Measurements from ENCODE around the gene LEKR1.

Gene LEKR1

DNA sequence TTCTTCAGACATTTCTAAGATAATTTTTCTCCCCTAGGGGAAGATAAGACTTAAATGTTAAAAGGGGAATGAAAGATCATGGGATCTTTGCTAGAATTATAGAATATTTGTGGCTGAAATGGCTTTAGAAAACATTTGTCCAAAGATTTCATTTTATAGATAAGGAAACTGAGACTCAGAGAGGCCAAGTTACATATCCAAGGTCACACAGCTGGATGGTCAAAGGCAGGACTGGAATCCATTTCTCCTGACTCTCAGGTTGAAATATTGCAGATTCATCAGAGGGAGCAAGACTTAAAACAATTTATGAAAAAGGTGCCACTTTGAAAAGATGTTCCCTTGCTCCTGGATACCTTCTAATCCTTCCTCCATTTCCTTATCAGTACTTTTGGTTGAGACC is 19.5 kb upstream of the LEKR1 start:
- no peaks in the 10 kb centered on the region for H3K4me1 ChIP-seq (ENCODE audit: control insufficient read depth, insufficient read depth, low read length)
- no peak for DNase-seq (ENCODE audit: low read depth, low spot score)
- H3K36me3 ChIP-seq (ENCODE audit: control insufficient read depth, insufficient read depth, low read length) = no peaks in the 10 kb centered on the region
- H3K4me3 ChIP-seq (ENCODE audit: low read length) = no peak overlapping the region
- H3K27me3 ChIP-seq (ENCODE audit: control insufficient read depth, insufficient read depth, low read length) = no peaks in the 10 kb centered on the region
- H3K27ac ChIP-seq (ENCODE audit: low read length) = no peak overlapping the region
- no peaks in the 10 kb centered on the region for H3K9me3 ChIP-seq (ENCODE audit: control insufficient read depth, insufficient read depth, low read length)

DNA sequence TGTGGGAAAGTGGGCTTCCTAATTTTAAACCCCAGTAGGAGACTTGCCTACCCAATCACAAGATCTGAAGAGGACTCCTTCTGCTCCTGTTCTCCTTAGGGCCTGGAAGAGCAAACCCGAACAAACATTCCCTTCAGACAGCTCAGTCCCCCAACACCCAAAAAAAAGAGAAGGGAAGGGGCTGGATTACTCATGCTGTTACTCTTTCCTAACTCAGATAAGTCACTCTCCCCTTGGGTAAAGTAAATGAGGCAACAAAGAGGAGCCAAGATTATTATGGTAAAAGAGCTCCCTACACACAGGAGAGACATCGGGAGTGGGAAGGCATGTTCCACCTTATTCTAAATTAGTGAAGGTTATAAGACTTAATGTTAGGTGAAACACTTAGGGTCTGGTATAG is 18.1 kb upstream of the LEKR1 start:
- Histone ChIP-seq H3K4me3 (ENCODE audit: low read length) (no peak overlapping the region), H3K27ac (ENCODE audit: low read length) (no peak overlapping the region), H3K27me3 (ENCODE audit: control insufficient read depth, insufficient read depth, low read length) (no peaks in the 10 kb centered on the region), H3K36me3 (ENCODE audit: control insufficient read depth, insufficient read depth, low read length) (no peaks in the 10 kb centered on the region), H3K4me1 (ENCODE audit: control insufficient read depth, insufficient read depth, low read length) (no peaks in the 10 kb centered on the region), H3K9me3 (ENCODE audit: control insufficient read depth, insufficient read depth, low read length) (no peaks in the 10 kb centered on the region)
- DNase-seq (ENCODE audit: low read depth, low spot score) = no peak
- WGBS (ENCODE audit: insufficient coverage, insufficient read length) = no CpG with 5 or more reads among the region's 2 CpGs

DNA sequence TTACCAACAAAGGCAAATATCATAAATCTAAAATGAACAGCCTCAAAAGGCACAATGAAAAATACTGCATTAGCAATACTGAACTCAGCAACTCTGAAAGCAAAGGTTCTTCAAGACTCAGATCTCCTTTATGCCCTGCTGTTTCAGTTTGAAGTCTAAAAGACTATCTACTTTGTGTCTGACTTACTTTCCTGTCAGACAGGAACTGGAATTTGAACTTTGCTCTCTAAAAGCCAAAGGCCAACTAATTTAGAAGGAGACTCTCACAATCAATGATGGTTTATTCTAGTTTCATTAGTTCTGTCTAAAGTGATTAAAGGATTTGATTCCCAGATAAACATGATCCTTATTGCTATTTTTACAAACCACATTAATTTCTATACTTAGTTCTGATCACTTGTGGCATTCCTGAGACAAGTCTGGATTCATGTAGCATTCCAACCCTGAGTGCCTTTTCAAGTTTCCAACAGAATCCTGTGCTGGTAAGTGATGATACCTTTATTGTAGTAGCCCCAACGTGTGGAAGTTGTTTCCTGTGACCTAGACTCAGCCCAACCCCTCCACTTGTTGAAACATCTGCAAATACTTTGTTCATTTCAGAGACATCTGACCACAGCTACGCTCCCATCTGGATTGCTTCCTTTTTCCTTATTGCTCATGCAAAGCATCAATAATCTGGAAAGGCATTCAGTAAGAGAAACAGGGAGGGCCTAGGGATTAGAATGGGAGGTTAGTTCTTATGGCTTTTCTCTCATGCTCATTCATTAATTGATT is 14.9 kb upstream of the LEKR1 start:
- no peaks in the 10 kb centered on the region for H3K4me1 ChIP-seq (ENCODE audit: control insufficient read depth, insufficient read depth, low read length)
- no CpG with 5 or more reads among the region's 2 CpGs for WGBS (ENCODE audit: insufficient coverage, insufficient read length)
- no peak overlapping the region for H3K4me3 ChIP-seq (ENCODE audit: low read length)
- H3K36me3 ChIP-seq (ENCODE audit: control insufficient read depth, insufficient read depth, low read length) = no peaks in the 10 kb centered on the region
- DNase-seq (ENCODE audit: low read depth, low spot score) = no peak
- peaks cover 10% of the 10 kb centered on the region; the same call in 1 of the 2 replicates for H3K27me3 ChIP-seq (ENCODE audit: control insufficient read depth, insufficient read depth, low read length)
- H3K27ac ChIP-seq (ENCODE audit: low read length) = no peak overlapping the region
- H3K9me3 ChIP-seq (ENCODE audit: control insufficient read depth, insufficient read depth, low read length) = no peaks in the 10 kb centered on the region

DNA sequence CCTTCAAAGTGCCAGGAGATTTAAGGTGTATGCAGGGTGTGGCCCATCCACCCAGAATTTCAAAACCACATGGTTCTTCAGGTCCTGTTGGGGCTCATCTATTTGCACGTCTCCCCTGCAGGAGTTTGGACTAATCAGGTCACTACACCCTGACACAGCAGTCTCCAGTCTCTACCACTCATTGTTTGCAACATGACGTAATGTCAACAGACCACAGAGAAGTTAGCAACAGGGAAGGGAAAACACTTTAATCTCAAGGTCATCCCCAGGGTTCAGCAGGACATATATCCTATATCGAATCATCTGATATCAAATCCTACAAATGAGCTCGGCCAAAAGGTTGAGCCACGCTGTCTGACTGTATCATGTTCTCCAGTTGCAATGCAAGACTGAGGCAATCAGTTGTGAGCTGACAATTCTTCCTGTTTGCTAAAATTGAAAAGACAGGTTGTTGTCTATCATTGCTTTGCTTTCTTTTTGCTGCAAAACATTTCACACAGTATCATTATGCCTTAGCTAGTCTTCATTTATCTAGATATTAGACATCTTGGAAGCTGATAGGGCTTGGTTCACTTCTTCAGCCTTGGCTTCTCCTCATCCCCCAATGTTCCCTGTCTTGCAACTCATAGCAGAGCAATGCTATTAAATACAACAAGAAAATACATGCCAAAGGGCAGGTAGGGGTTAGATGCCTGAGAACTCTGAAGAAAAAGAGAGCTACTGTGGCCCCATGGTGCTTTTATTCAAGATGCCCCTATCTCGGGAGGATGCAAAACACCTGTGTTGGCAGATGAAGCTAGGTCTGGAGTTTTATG is 13.4 kb upstream of the LEKR1 start:
- H3K27ac ChIP-seq (ENCODE audit: low read length) = no peak overlapping the region

DNA sequence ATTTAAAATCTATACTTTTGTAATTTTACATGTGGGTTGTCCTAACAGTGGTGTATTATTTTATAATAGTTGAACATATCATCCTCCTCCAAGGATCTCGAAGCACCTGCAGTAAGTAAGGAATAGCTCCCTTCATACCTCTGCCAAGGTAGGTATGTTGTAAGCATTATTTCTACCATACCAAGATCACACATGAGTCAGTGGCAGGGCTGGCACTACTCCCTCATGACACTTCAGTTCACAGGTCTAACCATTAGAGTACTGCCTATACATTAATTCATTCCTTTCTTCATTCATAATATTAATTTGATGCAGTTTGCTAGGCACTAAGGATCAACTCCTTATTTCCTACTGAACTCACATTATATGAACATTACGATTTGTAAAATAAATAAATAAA is 11.9 kb upstream of the LEKR1 start:
- WGBS (ENCODE audit: insufficient coverage, insufficient read length) = no CpG with 5 or more reads among the region's 2 CpGs
- no peaks in the 10 kb centered on the region for H3K9me3 ChIP-seq (ENCODE audit: control insufficient read depth, insufficient read depth, low read length)
- no peak overlapping the region for H3K4me3 ChIP-seq (ENCODE audit: low read length)
- H3K36me3 ChIP-seq (ENCODE audit: control insufficient read depth, insufficient read depth, low read length) = no peaks in the 10 kb centered on the region
- peaks cover 1% of the 10 kb centered on the region; the same call in 1 of the 2 replicates for H3K4me1 ChIP-seq (ENCODE audit: control insufficient read depth, insufficient read depth, low read length)
- peaks cover 20% of the 10 kb centered on the region; the same call in 1 of the 2 replicates for H3K27me3 ChIP-seq (ENCODE audit: control insufficient read depth, insufficient read depth, low read length)
- no peak overlapping the region for H3K27ac ChIP-seq (ENCODE audit: low read length)
- DNase-seq (ENCODE audit: low read depth, low spot score) = no peak

More for the DNA sequence above, 13.4 kb upstream of the LEKR1 start:
- H3K4me3 ChIP-seq (ENCODE audit: low read length) = no peak overlapping the region
- peaks cover 15% of the 10 kb centered on the region; the same call in 1 of the 2 replicates for H3K27me3 ChIP-seq (ENCODE audit: control insufficient read depth, insufficient read depth, low read length)
- no peak for DNase-seq (ENCODE audit: low read depth, low spot score)
- H3K36me3 ChIP-seq (ENCODE audit: control insufficient read depth, insufficient read depth, low read length) = no peaks in the 10 kb centered on the region
- WGBS (ENCODE audit: insufficient coverage, insufficient read length) = no CpG with 5 or more reads among the region's 6 CpGs
- no peaks in the 10 kb centered on the region for H3K9me3 ChIP-seq (ENCODE audit: control insufficient read depth, insufficient read depth, low read length)
- H3K4me1 ChIP-seq (ENCODE audit: control insufficient read depth, insufficient read depth, low read length) = no peaks in the 10 kb centered on the region

DNA sequence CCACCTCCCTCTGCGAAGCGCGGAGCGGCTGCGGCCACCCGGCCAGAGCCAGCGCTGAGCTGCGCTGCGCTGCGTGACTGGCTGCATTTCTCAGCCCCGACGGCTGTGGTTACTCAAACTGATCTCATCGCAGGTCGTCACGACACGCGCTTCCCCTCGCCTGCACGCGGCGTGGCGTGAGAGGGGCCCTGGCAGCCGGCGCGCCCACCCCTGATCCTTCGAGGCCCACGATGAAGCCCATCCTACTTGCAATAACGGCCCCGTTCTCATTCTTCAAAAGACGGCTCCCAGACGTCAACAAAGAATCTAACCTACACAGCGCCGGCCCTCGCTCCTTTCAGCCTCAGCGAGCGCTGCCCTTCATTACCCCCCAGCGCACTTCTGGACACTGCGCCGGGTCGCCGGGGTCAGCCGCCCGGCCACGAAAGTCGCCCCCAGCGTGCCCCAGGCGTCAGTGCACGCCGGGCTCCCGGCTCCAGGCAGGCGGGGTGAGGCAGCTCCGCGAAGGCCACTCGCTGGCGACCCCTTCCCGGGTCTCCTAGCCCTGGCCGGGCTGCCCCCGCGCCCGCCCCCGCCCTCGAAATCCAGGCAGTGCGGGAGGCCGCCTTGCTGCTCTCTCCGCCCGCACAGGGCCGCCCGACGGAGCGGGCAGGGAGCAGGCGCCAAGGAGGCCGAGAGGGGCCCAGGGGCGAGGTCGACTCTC is 9.9 kb upstream of the LEKR1 start:
- Histone ChIP-seq H3K4me3 (ENCODE audit: low read length) (peak overlapping the region; percentile 13; the same call in 1 of the 2 replicates), H3K27ac (ENCODE audit: low read length) (no peak overlapping the region), H3K36me3 (ENCODE audit: control insufficient read depth, insufficient read depth, low read length) (no peaks in the 10 kb centered on the region), H3K27me3 (ENCODE audit: control insufficient read depth, insufficient read depth, low read length) (peaks cover 20% of the 10 kb centered on the region; the same call in 1 of the 2 replicates), H3K9me3 (ENCODE audit: control insufficient read depth, insufficient read depth, low read length) (no peaks in the 10 kb centered on the region), H3K4me1 (ENCODE audit: control insufficient read depth, insufficient read depth, low read length) (peaks cover 1% of the 10 kb centered on the region; the same call in 1 of the 2 replicates)
- no CpG with 5 or more reads among the region's 74 CpGs for whole genome bisulfite sequencing (ENCODE audit: insufficient coverage, insufficient read length)
- DNase-seq (ENCODE audit: low read depth, low spot score) = no peak

DNA sequence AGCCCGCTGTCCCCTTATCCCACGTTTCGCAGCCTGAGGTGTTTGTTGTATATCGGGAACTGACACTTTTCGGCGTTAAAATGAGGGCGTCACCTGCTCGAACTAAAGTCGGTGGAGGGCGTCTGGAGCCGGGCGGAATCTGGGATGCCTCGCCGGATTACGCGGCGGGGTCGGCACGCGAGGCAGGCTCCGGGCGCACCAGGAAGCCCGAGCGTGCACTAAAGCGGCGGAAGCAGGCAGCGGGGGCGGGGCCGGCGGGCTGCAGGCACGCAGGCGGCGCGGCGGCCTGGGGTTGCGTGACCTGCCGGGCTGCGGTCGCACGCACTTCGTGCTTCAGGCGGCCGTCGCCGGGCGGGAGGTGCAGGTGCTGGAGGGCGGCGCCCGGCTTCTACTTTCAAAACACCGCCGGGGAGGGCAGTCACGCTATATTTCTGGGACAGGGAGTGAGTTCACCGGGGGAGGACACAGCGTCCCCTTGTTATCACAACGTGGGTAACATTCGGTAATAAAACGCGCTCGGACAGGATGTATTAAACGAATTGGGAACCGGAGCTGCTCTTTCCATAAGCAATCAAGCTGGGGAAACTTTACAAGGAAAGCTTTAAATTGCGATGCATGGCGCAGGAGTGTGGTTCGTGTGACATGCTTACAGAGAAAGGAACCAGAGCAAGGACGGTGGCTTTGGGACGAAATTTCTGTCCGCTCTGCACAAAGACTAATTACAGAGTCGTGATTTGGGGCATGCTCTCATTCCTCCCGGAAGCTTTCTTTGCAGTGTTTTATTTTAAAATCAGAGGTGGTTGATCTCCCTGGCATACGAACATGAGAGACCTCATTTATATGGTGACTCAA is 9.1 kb upstream of the LEKR1 start:
- H3K4me1 ChIP-seq (ENCODE audit: control insufficient read depth, insufficient read depth, low read length) = peaks cover 1% of the 10 kb centered on the region; the same call in 1 of the 2 replicates
- no peaks in the 10 kb centered on the region for H3K9me3 ChIP-seq (ENCODE audit: control insufficient read depth, insufficient read depth, low read length)
- H3K27ac ChIP-seq (ENCODE audit: low read length) = no peak overlapping the region
- H3K36me3 ChIP-seq (ENCODE audit: control insufficient read depth, insufficient read depth, low read length) = no peaks in the 10 kb centered on the region
- no peak for DNase-seq (ENCODE audit: low read depth, low spot score)
- H3K27me3 ChIP-seq (ENCODE audit: control insufficient read depth, insufficient read depth, low read length) = peaks cover 20% of the 10 kb centered on the region; the same call in 1 of the 2 replicates
- no CpG with 5 or more reads among the region's 70 CpGs for WGBS (ENCODE audit: insufficient coverage, insufficient read length)
- H3K4me3 ChIP-seq (ENCODE audit: low read length) = peak overlapping the region; percentile 19; the same call in 1 of the 2 replicates

DNA sequence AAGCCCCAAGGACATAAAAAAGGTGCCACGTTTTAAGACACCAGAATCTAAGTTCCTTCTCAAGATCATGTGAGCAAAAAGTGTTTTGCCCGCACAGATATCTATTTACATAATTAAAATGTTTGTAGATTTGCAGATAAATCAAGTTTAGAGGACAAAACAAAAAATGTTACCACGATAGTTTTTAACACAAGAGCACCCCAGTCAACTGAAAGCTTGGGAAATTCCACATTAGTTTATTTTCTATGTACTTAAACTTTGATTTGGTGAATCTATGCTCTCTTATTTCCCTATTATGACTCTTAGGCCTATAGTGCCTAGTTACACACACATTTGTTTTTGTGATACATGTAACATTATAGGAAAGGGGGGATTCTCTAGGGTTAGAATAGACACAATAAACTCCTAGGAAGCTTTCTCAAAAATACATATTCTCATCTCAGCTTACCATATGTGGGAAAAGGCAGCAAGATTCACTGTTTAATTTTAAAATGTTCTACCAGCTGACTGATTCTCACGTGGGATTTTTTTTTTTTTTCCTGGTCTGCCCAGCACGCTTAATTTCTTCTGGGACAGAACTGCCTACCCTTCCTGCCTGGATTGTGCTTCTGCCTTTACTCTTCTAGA is 8.4 kb upstream of the LEKR1 start:
- WGBS (ENCODE audit: insufficient coverage, insufficient read length) = no CpG with 5 or more reads among the region's 5 CpGs
- no peak overlapping the region for H3K4me3 ChIP-seq (ENCODE audit: low read length)
- DNase-seq (ENCODE audit: low read depth, low spot score) = no peak
- H3K36me3 ChIP-seq (ENCODE audit: control insufficient read depth, insufficient read depth, low read length) = no peaks in the 10 kb centered on the region
- no peak overlapping the region for H3K27ac ChIP-seq (ENCODE audit: low read length)
- H3K4me1 ChIP-seq (ENCODE audit: control insufficient read depth, insufficient read depth, low read length) = peaks cover 1% of the 10 kb centered on the region; the same call in 1 of the 2 replicates
- no peaks in the 10 kb centered on the region for H3K9me3 ChIP-seq (ENCODE audit: control insufficient read depth, insufficient read depth, low read length)
- peaks cover 20% of the 10 kb centered on the region; the same call in 1 of the 2 replicates for H3K27me3 ChIP-seq (ENCODE audit: control insufficient read depth, insufficient read depth, low read length)

DNA sequence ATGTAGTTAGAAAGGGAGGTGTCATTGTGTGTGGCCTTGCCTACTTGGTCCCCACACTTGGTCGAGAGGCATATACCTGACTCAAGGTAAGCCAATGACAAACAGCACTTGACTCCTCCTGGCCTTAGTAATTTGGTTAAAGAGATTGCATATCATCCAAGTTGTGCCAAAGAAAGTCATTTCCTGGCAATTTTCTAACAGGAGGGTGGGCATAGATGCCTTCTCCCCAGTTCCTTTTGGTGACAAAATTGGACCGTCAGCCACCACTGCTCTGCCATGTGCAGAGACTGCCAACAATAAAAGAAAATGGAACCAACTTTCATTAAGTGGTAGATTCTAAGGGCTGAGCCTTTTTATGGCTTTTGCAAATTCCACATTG is 7.9 kb upstream of the LEKR1 start:
- no peaks in the 10 kb centered on the region for H3K9me3 ChIP-seq (ENCODE audit: control insufficient read depth, insufficient read depth, low read length)
- no CpG with 5 or more reads among the region's 2 CpGs for WGBS (ENCODE audit: insufficient coverage, insufficient read length)
- peaks cover 20% of the 10 kb centered on the region; the same call in 1 of the 2 replicates for H3K27me3 ChIP-seq (ENCODE audit: control insufficient read depth, insufficient read depth, low read length)
- no peak overlapping the region for H3K27ac ChIP-seq (ENCODE audit: low read length)
- no peak for DNase-seq (ENCODE audit: low read depth, low spot score)
- H3K4me1 ChIP-seq (ENCODE audit: control insufficient read depth, insufficient read depth, low read length) = peaks cover 1% of the 10 kb centered on the region; the same call in 1 of the 2 replicates
- H3K4me3 ChIP-seq (ENCODE audit: low read length) = no peak overlapping the region
- H3K36me3 ChIP-seq (ENCODE audit: control insufficient read depth, insufficient read depth, low read length) = no peaks in the 10 kb centered on the region

Data from iPS DF 6.9 (cell line).